Body of pancreas (tissue), 4 donors: ENCODE data around the gene AGAP1.

Experiments
- CTCF ChIP-seq, 7 experiments: fragments of 450-650 bp in 4 of 7; fragments of 200-600 bp in 3 of 7; sonication (generic) in 3 of 7; IDR thresholded peaks; one replicate each; pipeline ENCODE4 v1.5.1; 2016 to 2019; ENCODE audit warnings: antibody characterized with exemption in 7 of 7
- POLR2A ChIP-seq, 3 donors: fragments of 450-650 bp; IDR thresholded peaks; one replicate each; pipeline ENCODE4 v1.6.1; 2016; ENCODE audit warnings: antibody characterized with exemption in 3 of 3, mild to moderate bottlenecking in 2 of 3

GRCh38 chr2:235558572-235558971 lies 64.7 kb downstream of the AGAP1 start:
- no peak for TF ChIP-seq CTCF (IDR thresholded peaks at IDR 0.05)
- no peak for TF ChIP-seq POLR2A (IDR thresholded peaks at IDR 0.05)
